K562 (cell line): ENCODE data around the gene B3GNT7. TPM values are rescaled to one million over a fixed set of nuclear protein-coding genes. Genes with fewer than 3 reads are reported as not detected.

Source experiments
- ATAC-seq: fragments of 200-7000 bp; cut with Tn5 transposase; 3 replicates; pipeline ENCODE4 v1.9.1; 2020; ENCODE audit warnings: moderate library complexity
- BruUV-seq: library from RNA; stranded (reverse); fragments of 400-500 nt; replicated peaks from 2 replicates; lab custom pipeline; 2021; lab: Mats Ljungman, UMichigan
- CTCF ChIA-PET: fragments of 300-600 bp; formaldehyde crosslinking; extraction: SDS; loops from one replicate; lab custom pipeline; 2021; ENCODE audit warnings: low intra/inter-chr PET ratio; lab: Yijun Ruan, JAX
- POLR2A ChIA-PET: fragments of 300-600, 350-650 bp; sonication (Branson Sonifier 250); formaldehyde crosslinking; extraction: SDS; loops from one replicate; lab custom pipeline; 2021; ENCODE audit warnings: antibody characterized with exemption, inconsistent platforms; lab: Yijun Ruan, JAX
- DNase-seq, 4 experiments: peaks; one replicate each; pipeline versions ENCODE4 v3.0.0 to v3.0.0-alpha.2; 2011 to 2018; ENCODE audit warnings: low spot score in 3 of 4, mixed read lengths in 3 of 4; ENCODE audit errors: extremely low read depth in 1 of 4
- FAIRE-seq: peaks from 2 replicates; lab custom pipeline; 2011; peaks lifted over from hg19 to GRCh38; lab: Jason Lieb, UNC
- H2AFZ ChIP-seq: 2 replicates; pipeline ENCODE4 v1.6.0; 2011; ENCODE audit warnings: low read depth, low read length, control low read depth, inconsistent platforms
- H3K27ac ChIP-seq: fragments of 200-600 bp; 3 replicates; pipeline ENCODE4 v1.8.0; 2011; ENCODE audit warnings: low read depth, mild to moderate bottlenecking, control low read depth, inconsistent platforms, low read length, moderate library complexity, mixed read lengths; ENCODE audit errors: extremely low read depth
- H3K27me3 ChIP-seq, 2 experiments: fragments of 300-600 bp in 1 of 2; 2 replicates in 1 of 2; 3 replicates in 1 of 2; pipeline versions ENCODE4 v1.6.0 to v1.8.0; 2011; ENCODE audit warnings: inconsistent platforms in 2 of 2, low read length in 2 of 2, mild to moderate bottlenecking in 1 of 2, mixed read lengths in 1 of 2, moderate library complexity in 1 of 2; ENCODE audit not compliant: control insufficient read depth in 2 of 2, insufficient read depth in 2 of 2
- H3K36me3 ChIP-seq: fragments of 300-600 bp; 3 replicates; pipeline ENCODE4 v1.8.0; 2011; ENCODE audit warnings: mild to moderate bottlenecking, low read length, inconsistent platforms; ENCODE audit not compliant: control insufficient read depth, insufficient read depth
- H3K4me1 ChIP-seq, 2 experiments: fragments of 200-600 bp in 1 of 2; replicated peaks in 1 of 2; 2 replicates in 1 of 2; 3 replicates in 1 of 2; pipeline versions ENCODE4 v1.5.1 to v1.8.0; 2011; ENCODE audit warnings: inconsistent platforms in 2 of 2, low read length in 2 of 2, mild to moderate bottlenecking in 1 of 2, mixed read lengths in 1 of 2, moderate library complexity in 1 of 2; ENCODE audit not compliant: control insufficient read depth in 2 of 2, insufficient read depth in 2 of 2
- H3K4me2 ChIP-seq: 2 replicates; pipeline ENCODE4 v1.6.1; 2011; ENCODE audit warnings: low read length, control low read depth, inconsistent platforms, mixed read lengths; ENCODE audit not compliant: insufficient read depth
- H3K4me3 ChIP-seq: fragments of 200-600 bp; sonication (generic), shearing (Covaris generic); 2 replicates; pipeline ENCODE4 v1.5.1; 2016; ENCODE audit warnings: control low read depth, inconsistent platforms
- H3K79me2 ChIP-seq: fragments of 200-600 bp; 3 replicates; pipeline ENCODE4 v1.8.0; 2011; ENCODE audit warnings: low read length, inconsistent platforms; ENCODE audit not compliant: control insufficient read depth, insufficient read depth
- H3K9ac ChIP-seq, 2 experiments: 2 replicates each; pipeline versions ENCODE4 v1.6.0 to v1.6.1; 2011; ENCODE audit warnings: low read depth in 2 of 2, low read length in 2 of 2, control low read depth in 1 of 2, inconsistent platforms in 1 of 2, mild to moderate bottlenecking in 1 of 2, mixed read lengths in 1 of 2; ENCODE audit not compliant: insufficient read depth in 1 of 2
- H3K9me1 ChIP-seq: one replicate; pipeline ENCODE4 v1.6.0; 2011; ENCODE audit warnings: inconsistent platforms, mild to moderate bottlenecking, low read length, moderate library complexity; ENCODE audit not compliant: control insufficient read depth, insufficient read depth
- H3K9me3 ChIP-seq: replicated peaks from 2 replicates; pipeline ENCODE4 v1.5.1; 2011; ENCODE audit warnings: low read depth, low read length, inconsistent platforms; ENCODE audit not compliant: control insufficient read depth, insufficient read depth
- H4K20me1 ChIP-seq: replicated peaks from 2 replicates; pipeline ENCODE4 v1.6.1; 2011; ENCODE audit warnings: low read length, inconsistent platforms, mixed read lengths; ENCODE audit not compliant: control insufficient read depth, insufficient read depth
- ADNP ChIP-seq: fragments of 200-800 bp; sonication (Bioruptor generic); IDR thresholded peaks from 2 replicates; pipeline ENCODE4 v1.6.1; 2016; ENCODE audit warnings: missing genetic modification characterization, missing compliant biosample characterization
- ELF1 ChIP-seq: fragments of 200-800 bp; sonication (Bioruptor generic); IDR thresholded peaks from 2 replicates; pipeline ENCODE4 v1.6.1; 2016; ENCODE audit warnings: missing genetic modification characterization, missing compliant biosample characterization
- RNF2 ChIP-seq: sonication (generic); IDR thresholded peaks from 2 replicates; pipeline ENCODE4 v1.6.1; 2016
- TCF7 ChIP-seq: sonication (generic); IDR thresholded peaks from 2 replicates; pipeline ENCODE4 v1.6.1; 2016; ENCODE audit warnings: antibody characterized with exemption, borderline replicate concordance
- WHSC1 ChIP-seq: IDR thresholded peaks from one replicate; pipeline ENCODE4 v1.6.1; 2012; ENCODE audit warnings: low read length, control low read depth, inconsistent platforms
- WGBS: fragments of 100-300 bp; shearing (Covaris generic); methylation state at CpG from one replicate; pipeline ENCODE4 v1.1.6; 2016; ENCODE audit warnings: low coverage, mixed read lengths; ENCODE audit not compliant: insufficient coverage; ENCODE audit errors: missing lambda C conversion rate; 5-methylcytosine and 5-hydroxymethylcytosine counted together
- in situ Hi-C: fragments of 300-500 bp; cut with MboI; formaldehyde crosslinking; loops from 4 replicates; pipeline ENCODE4 v1.15.0; 2018; ENCODE audit warnings: inconsistent platforms, mixed read lengths
- intact Hi-C: fragments of 100-400 bp; cut with micrococcal nuclease; formaldehyde crosslinking; loops from 2 replicates; pipeline ENCODE4 v1.14.2; 2022
- polyA plus RNA-seq, 8 experiments: library from polyadenylated mRNA; depleted of rRNA in 4 of 8; stranded (reverse) in 5 of 8; unstranded in 3 of 8; fragments of >200 nt; fragmentation: Nextera tagmentation in 2 of 8; fragmentation: Illumina TruSeq in 1 of 8; extraction: Ambion mirVana in 2 of 8; extraction: Trizol in 1 of 8; gene quantifications; 2 replicates each; pipeline versions ENCODE4 v1.2.1 to v1.2.3, GENCODE V29; 2011 to 2014; ENCODE audit warnings: inconsistent platforms in 1 of 8, missing spikeins in 1 of 8
- total RNA-seq, 7 experiments: library from RNA; depleted of rRNA in 6 of 7; stranded (reverse); fragments of >200 nt in 6 of 7; fragmentation: Illumina TruSeq in 2 of 7; extraction: Trizol in 2 of 7; gene quantifications; 2 replicates each; pipeline versions ENCODE4 v1.2.1 to v1.2.3, GENCODE V29; 2011 to 2021; ENCODE audit warnings: low replicate concordance in 1 of 7

The B3GNT7 gene
- total and polyA plus RNA-seq, 9 of the 15 experiments (the other 6 are each of a cell fraction or from before 2014, with no cell fraction given) = 0.20 TPM; not detected in 8

DNA sequence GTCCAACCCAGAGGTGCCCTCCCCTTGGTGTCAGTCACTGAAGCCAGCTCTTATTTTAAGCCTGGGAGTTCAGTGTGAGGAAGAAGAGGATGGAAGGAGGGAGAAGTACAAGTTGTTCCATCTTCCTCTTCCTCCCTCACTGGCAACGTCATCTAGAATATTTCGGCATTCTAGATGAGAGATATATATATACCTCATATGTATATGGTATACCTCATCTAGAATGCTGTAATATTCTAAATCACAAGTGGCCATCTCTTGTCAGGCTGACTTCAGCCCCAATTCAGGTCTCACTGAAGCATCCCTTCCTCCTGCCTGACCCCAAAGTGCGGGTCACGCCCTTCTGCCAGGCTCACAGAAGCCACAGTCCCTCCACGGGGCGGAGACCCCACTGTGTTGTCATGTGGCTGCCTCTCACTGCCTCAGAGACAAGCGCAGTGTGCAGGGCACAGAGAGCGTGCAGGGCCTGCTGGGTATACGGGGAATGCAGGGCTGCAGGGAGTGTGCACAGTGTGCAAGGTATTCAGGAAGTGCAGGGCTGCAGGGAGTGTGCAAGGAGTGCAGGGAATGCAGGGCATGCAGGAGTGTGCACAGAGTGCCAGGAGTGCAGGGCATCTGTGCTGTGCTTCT is 32.8 kb upstream of the B3GNT7 start:
- H3K27ac ChIP-seq = no peak overlapping the region
- no peak for TF ChIP-seq TCF7
- TF ChIP-seq ELF1 (tag) = 0 out of 2 replicates have a peak, but pooled peaks have one; percentile 1
- in situ Hi-C loops = no loop called here
- no peaks in the 10 kb centered on the region for H3K79me2 ChIP-seq
- no peaks in the 10 kb centered on the region for H3K36me3 ChIP-seq
- WGBS = 35% methylated on average over 7 of the region's 9 CpGs
- intact Hi-C loops = no loop called here
- POLR2A ChIA-PET = interaction anchor here (0.6 to 1.4 kb wide), 2 partner anchors 10 to 51 kb away, joined by 3 read pairs; no protein-coding TSS in a partner anchor
- H3K9me1 ChIP-seq = no peaks in the 10 kb centered on the region
- peaks cover 9 to 12% of the 10 kb centered on the region in 2 experiments; a peak in 4 of 5 replicates for H3K4me1 ChIP-seq
- H3K4me2 ChIP-seq = no peak overlapping the region
- no peaks in the 10 kb centered on the region for H3K9me3 ChIP-seq
- CTCF ChIA-PET = no interaction called here
- H2AFZ ChIP-seq = peak overlapping the region; percentile 93
- FAIRE-seq (no peak), ATAC-seq (no peak), DNase-seq (no peak)
- H3K27me3 ChIP-seq = peaks cover 0 to 5% of the 10 kb centered on the region in 2 experiments; a peak in 1 of 5 replicates
- H3K4me3 ChIP-seq = no peak overlapping the region
- H4K20me1 ChIP-seq = no peaks in the 10 kb centered on the region
- BruUV-seq = no TSS peak
- peak overlapping the region in 1 of 2 experiments; percentile 20; a peak in 2 of 4 replicates for H3K9ac ChIP-seq

DNA sequence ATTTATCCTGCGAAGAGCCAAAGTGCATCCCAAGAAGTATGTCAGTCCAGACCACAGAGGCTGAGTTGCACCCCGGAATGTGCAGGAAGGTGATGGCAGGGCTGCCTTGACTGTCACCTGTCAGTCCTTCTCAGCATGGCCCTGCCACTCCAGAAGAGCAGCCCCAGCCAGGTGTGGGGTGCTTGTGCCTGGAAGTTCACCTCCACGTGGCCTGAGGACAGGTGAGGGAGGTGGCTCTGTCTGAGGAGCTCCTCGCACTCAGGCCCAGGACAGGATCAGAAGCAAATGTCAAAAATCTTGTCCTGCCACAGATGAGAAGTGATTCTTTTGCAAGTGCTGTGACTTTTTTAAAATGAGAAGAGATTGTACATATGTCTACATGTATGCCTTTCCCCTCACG is 31.4 kb upstream of the B3GNT7 start:
- 35% methylated on average over 5 of the region's 5 CpGs for WGBS
- no peak overlapping the region for H3K4me2 ChIP-seq
- no peak for TF ChIP-seq RNF2
- no peak for TF ChIP-seq WHSC1
- TF ChIP-seq ADNP (tag) = no peak
- intact Hi-C loops (no loop called here), in situ Hi-C loops (no loop called here)
- no peaks in the 10 kb centered on the region for H3K9me3 ChIP-seq
- POLR2A ChIA-PET = interaction anchor here (0.8 to 1.4 kb wide), 2 partner anchors 8 to 107 kb away, joined by 3 read pairs; no protein-coding TSS in a partner anchor
- BruUV-seq = no TSS peak
- H3K36me3 ChIP-seq = no peaks in the 10 kb centered on the region
- DNase-seq (no peak), ATAC-seq (no peak), FAIRE-seq (no peak)
- no peak overlapping the region for H3K4me3 ChIP-seq
- H3K27me3 ChIP-seq = no peaks in the 10 kb centered on the region
- no peaks in the 10 kb centered on the region for H3K9me1 ChIP-seq
- no peak overlapping the region for H3K9ac ChIP-seq
- no peak overlapping the region for H2AFZ ChIP-seq
- no peak overlapping the region for H3K27ac ChIP-seq
- CTCF ChIA-PET = no interaction called here
- no peaks in the 10 kb centered on the region for H4K20me1 ChIP-seq
- no peaks in the 10 kb centered on the region for H3K79me2 ChIP-seq
- peaks cover 9 to 12% of the 10 kb centered on the region in 2 experiments; a peak in 4 of 5 replicates for H3K4me1 ChIP-seq
